GM18499 (cell line): Measurements from ENCODE around the gene CHSY3.
"Not testable (repeated sequence)": the region's sequence is repeated elsewhere in the genome, so short reads cannot be mapped to it uniquely, and the experiment has no call there.

Experiments
- ATAC-seq: cut with Tn5 transposase; IDR thresholded peaks from one replicate; pipeline ENCODE4 v1.9.1; 2021; ENCODE audit warnings: moderate number of reproducible peaks; ENCODE audit not compliant: insufficient read depth, unreplicated experiment

The CHSY3 gene

GRCh38 chr5:130138406-130139045 lies 234.3 kb downstream of the CHSY3 start:
- no peak for ATAC-seq

- no peak for ATAC-seq
Measured at GRCh38 chr5:130141659-130142320, 237.5 kb downstream of the CHSY3 start.

- no peak for ATAC-seq
Measured at GRCh38 chr5:130151239-130151638, 247.0 kb downstream of the CHSY3 start.

- ATAC-seq, result no peak
Measured at GRCh38 chr5:130155345-130156011, 251.2 kb downstream of the CHSY3 start.

- ATAC-seq, result no peak
Measured at GRCh38 chr5:130158036-130158435, 253.8 kb downstream of the CHSY3 start.

GRCh38 chr5:130159968-130160367 lies 255.7 kb downstream of the CHSY3 start:
- ATAC-seq, result no peak

- ATAC-seq, result no peak
Measured at GRCh38 chr5:130164966-130165365, 260.7 kb downstream of the CHSY3 start.

GRCh38 chr5:130166839-130167490 lies 262.7 kb downstream of the CHSY3 start:
- no peak for ATAC-seq

GRCh38 chr5:130168211-130168610 lies 263.9 kb downstream of the CHSY3 start:
- no peak for ATAC-seq

- ATAC-seq, result no peak
Measured at GRCh38 chr5:130171699-130172098, 267.4 kb downstream of the CHSY3 start.

GRCh38 chr5:130183115-130183514 lies 278.9 kb downstream of the CHSY3 start:
- no peak for ATAC-seq

GRCh38 chr5:130189961-130190360 lies 285.7 kb downstream of the CHSY3 start:
- ATAC-seq, result no peak

GRCh38 chr5:130198927-130199326 lies 294.7 kb downstream of the CHSY3 start:
- ATAC-seq, result peak; percentile 80

GRCh38 chr5:130206686-130207085 lies 302.4 kb downstream of the CHSY3 start:
- no peak for ATAC-seq

- ATAC-seq, result no peak
Measured at GRCh38 chr5:130213607-130214006, 309.3 kb downstream of the CHSY3 start.

GRCh38 chr5:130216286-130216685 lies 312.0 kb downstream of the CHSY3 start:
- no peak for ATAC-seq

GRCh38 chr5:130222573-130222972 lies 318.3 kb downstream of the CHSY3 start:
- ATAC-seq, result no peak

- ATAC-seq, result not testable (repeated sequence)
Measured at GRCh38 chr5:130226556-130226955, 322.3 kb downstream of the CHSY3 start.

GRCh38 chr5:130227699-130228098 lies 323.4 kb downstream of the CHSY3 start:
- ATAC-seq, result no peak

- no peak for ATAC-seq
Measured at GRCh38 chr5:130231786-130232185, 327.5 kb downstream of the CHSY3 start.

- ATAC-seq, result no peak
Measured at GRCh38 chr5:130234816-130235215, 330.6 kb downstream of the CHSY3 start.
